SK-N-SH (cell line): ENCODE measurements around the gene SLC35E2B.

Experiments
- JUND ChIP-seq: IDR thresholded peaks from 2 replicates; pipeline ENCODE4 v1.4.0; 2012
- MXI1 ChIP-seq: IDR thresholded peaks from 2 replicates; pipeline ENCODE4 v1.6.1; 2012; ENCODE audit warnings: mild to moderate bottlenecking, low read depth, low read length, improper control_type of control experiment
- RAD21 ChIP-seq: IDR thresholded peaks from 2 replicates; pipeline ENCODE4 v1.6.1; 2012; ENCODE audit warnings: mild to moderate bottlenecking, low read length
- USF1 ChIP-seq: IDR thresholded peaks from 2 replicates; pipeline ENCODE4 v1.4.0; 2012; ENCODE audit warnings: low read depth, borderline replicate concordance
- TF ChIP-seq, protein P1 (sequence below): fragments of 200-600 bp; sonication (generic); IDR thresholded peaks from 2 replicates; pipeline ENCODE4 v1.6.1; 2017; ENCODE audit warnings: antibody characterized with exemption, mild to moderate bottlenecking, moderate library complexity
- TF ChIP-seq, protein P2 (sequence below): IDR thresholded peaks from 2 replicates; pipeline ENCODE4 v1.6.1; 2012; ENCODE audit warnings: mild to moderate bottlenecking, low read depth, low read length, moderate library complexity

DNA sequence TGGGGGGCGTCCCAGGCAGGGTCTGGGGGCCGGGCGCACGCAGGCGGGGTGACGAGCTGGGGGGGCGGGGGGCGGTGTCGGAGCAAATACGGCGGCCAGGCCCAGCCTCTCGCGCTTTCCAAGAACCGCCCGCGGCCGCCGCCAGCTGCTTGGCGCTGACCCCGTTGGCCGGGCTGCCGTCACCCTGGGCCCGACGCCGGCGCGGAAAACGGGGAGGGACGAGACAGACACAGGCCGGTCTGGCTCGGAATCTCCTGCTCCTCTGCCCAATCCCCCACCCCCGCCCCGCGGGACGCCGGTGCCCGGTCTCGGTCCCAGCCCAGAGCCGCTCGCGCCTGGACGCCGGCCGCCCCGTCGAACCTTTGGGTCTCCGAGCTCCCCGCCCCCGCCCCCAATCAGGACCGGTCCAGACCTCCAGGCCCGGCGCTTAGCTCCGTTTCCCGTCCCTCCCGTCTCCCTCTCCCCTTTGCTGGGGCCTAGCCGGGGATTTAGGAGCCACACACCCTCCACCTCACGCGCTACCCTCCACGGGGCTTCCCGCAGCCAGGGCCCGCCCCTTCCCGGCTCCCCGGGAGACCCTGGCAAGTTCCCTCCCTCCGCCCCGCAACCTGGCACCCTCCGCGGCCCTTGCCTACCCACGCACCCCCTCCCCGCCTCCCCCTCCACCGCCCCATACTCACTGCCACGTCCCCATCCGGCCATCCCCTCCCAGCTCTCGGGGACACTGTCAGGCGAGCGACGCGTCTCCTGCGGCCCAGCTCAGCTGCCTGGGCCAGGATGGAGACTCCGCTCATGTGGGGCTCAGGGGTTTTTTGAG is 61.4 kb downstream of the SLC35E2B start:
- TF ChIP-seq, protein P1, sequence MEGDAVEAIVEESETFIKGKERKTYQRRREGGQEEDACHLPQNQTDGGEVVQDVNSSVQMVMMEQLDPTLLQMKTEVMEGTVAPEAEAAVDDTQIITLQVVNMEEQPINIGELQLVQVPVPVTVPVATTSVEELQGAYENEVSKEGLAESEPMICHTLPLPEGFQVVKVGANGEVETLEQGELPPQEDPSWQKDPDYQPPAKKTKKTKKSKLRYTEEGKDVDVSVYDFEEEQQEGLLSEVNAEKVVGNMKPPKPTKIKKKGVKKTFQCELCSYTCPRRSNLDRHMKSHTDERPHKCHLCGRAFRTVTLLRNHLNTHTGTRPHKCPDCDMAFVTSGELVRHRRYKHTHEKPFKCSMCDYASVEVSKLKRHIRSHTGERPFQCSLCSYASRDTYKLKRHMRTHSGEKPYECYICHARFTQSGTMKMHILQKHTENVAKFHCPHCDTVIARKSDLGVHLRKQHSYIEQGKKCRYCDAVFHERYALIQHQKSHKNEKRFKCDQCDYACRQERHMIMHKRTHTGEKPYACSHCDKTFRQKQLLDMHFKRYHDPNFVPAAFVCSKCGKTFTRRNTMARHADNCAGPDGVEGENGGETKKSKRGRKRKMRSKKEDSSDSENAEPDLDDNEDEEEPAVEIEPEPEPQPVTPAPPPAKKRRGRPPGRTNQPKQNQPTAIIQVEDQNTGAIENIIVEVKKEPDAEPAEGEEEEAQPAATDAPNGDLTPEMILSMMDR: no peak
- TF ChIP-seq JUND (no peak), RAD21 (no peak), MXI1 (no peak), USF1 (no peak)
- TF ChIP-seq, protein P2, sequence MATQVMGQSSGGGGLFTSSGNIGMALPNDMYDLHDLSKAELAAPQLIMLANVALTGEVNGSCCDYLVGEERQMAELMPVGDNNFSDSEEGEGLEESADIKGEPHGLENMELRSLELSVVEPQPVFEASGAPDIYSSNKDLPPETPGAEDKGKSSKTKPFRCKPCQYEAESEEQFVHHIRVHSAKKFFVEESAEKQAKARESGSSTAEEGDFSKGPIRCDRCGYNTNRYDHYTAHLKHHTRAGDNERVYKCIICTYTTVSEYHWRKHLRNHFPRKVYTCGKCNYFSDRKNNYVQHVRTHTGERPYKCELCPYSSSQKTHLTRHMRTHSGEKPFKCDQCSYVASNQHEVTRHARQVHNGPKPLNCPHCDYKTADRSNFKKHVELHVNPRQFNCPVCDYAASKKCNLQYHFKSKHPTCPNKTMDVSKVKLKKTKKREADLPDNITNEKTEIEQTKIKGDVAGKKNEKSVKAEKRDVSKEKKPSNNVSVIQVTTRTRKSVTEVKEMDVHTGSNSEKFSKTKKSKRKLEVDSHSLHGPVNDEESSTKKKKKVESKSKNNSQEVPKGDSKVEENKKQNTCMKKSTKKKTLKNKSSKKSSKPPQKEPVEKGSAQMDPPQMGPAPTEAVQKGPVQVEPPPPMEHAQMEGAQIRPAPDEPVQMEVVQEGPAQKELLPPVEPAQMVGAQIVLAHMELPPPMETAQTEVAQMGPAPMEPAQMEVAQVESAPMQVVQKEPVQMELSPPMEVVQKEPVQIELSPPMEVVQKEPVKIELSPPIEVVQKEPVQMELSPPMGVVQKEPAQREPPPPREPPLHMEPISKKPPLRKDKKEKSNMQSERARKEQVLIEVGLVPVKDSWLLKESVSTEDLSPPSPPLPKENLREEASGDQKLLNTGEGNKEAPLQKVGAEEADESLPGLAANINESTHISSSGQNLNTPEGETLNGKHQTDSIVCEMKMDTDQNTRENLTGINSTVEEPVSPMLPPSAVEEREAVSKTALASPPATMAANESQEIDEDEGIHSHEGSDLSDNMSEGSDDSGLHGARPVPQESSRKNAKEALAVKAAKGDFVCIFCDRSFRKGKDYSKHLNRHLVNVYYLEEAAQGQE: no peak
